Naive B cell (primary cell): ENCODE measurements around the gene ARHGAP6. TPM values are rescaled to one million over a fixed set of nuclear protein-coding genes. Genes with fewer than 3 reads are reported as not detected.

ENCODE experiments used
- ATAC-seq, 2 donors: fragments of 150-1000 bp; cut with Tn5 transposase; 2 replicates each; pipeline ENCODE4 v1.10.0; 2021; ENCODE audit warnings: low read depth in 2 of 2, mild to moderate bottlenecking in 2 of 2, moderate library complexity in 2 of 2
- DNase-seq: peaks from one replicate; pipeline ENCODE4 v3.0.0; 2022
- H3K27ac Mint-ChIP-seq, 6 donors: one replicate each; pipeline ENCODE4 v1.8.0; 2020 to 2022; ENCODE audit warnings: mild to moderate bottlenecking in 6 of 6, mixed read lengths in 6 of 6, moderate library complexity in 5 of 6, inconsistent platforms in 2 of 6
- H3K27me3 Mint-ChIP-seq, 3 donors: one replicate each; pipeline ENCODE4 v1.8.0; 2021 to 2022; ENCODE audit warnings: mixed read lengths in 3 of 3, mild to moderate bottlenecking in 1 of 3
- H3K36me3 Mint-ChIP-seq, 2 donors: one replicate each; pipeline ENCODE4 v1.8.0; 2020 to 2022; ENCODE audit warnings: mixed read lengths in 2 of 2, inconsistent platforms in 1 of 2, mild to moderate bottlenecking in 1 of 2
- H3K4me1 Mint-ChIP-seq, 3 donors: one replicate each; pipeline ENCODE4 v1.8.0; 2020 to 2022; ENCODE audit warnings: mixed read lengths in 3 of 3, inconsistent platforms in 1 of 3, mild to moderate bottlenecking in 1 of 3, moderate library complexity in 1 of 3
- H3K4me3 Mint-ChIP-seq, 8 donors: one replicate each; pipeline ENCODE4 v1.8.0; 2020 to 2022; ENCODE audit warnings: mild to moderate bottlenecking in 8 of 8, mixed read lengths in 8 of 8, moderate library complexity in 8 of 8, inconsistent platforms in 2 of 8
- H3K9me3 Mint-ChIP-seq, 7 donors: one replicate each; pipeline ENCODE4 v1.8.0; 2020 to 2022; ENCODE audit warnings: mixed read lengths in 7 of 7, mild to moderate bottlenecking in 5 of 7, inconsistent platforms in 2 of 7, moderate library complexity in 1 of 7
- polyA plus RNA-seq, 6 donors: library from polyadenylated mRNA; unstranded; fragments of 300-500 nt; fragmentation: Illumina TruSeq; gene quantifications; one replicate each; pipeline ENCODE4 v1.2.3, GENCODE V29; 2021; ENCODE audit warnings: low read depth in 6 of 6

Gene ARHGAP6
- polyA plus RNA-seq, 6 donors from 2014 or later = 0.05 to 0.12 (median 0.09) TPM; not detected in 2

- Mint-ChIP-seq H3K9me3 (peaks cover 0 to 1% (median 0%) of the 10 kb centered on the region in 7 donors), H3K4me3 (no peak overlapping the region), H3K27me3 (no peaks in the 10 kb centered on the region), H3K27ac (no peak overlapping the region), H3K36me3 (no peaks in the 10 kb centered on the region), H3K4me1 (peaks cover 4 to 22% (median 18%) of the 10 kb centered on the region in 3 donors)
- DNase-seq (no peak), ATAC-seq (no peak)
These were observed 557.3 kb downstream of the ARHGAP6 start for GRCh38 chrX:11108253-11108941.

- Mint-ChIP-seq H3K4me3 (no peak overlapping the region), H3K36me3 (no peaks in the 10 kb centered on the region), H3K9me3 (peaks cover 0 to 4% (median 0%) of the 10 kb centered on the region in 7 donors), H3K27me3 (no peaks in the 10 kb centered on the region), H3K4me1 (no peaks in the 10 kb centered on the region), H3K27ac (no peak overlapping the region)
- DNase-seq = no peak
- ATAC-seq = no peak
These were observed 560.6 kb downstream of the ARHGAP6 start for GRCh38 chrX:11105080-11105479.

- no peak for ATAC-seq
- H3K4me3 Mint-ChIP-seq = no peak overlapping the region
- no peak for DNase-seq
These were observed 562.0 kb downstream of the ARHGAP6 start for GRCh38 chrX:11103751-11104150.

GRCh38 chrX:11103006-11103405 lies 562.7 kb downstream of the ARHGAP6 start:
- Mint-ChIP-seq H3K9me3 (peaks cover 0 to 4% (median 0%) of the 10 kb centered on the region in 7 donors), H3K4me1 (no peaks in the 10 kb centered on the region), H3K4me3 (no peak overlapping the region), H3K36me3 (no peaks in the 10 kb centered on the region), H3K27ac (peak overlapping the region in 2 of 6 donors; percentile 21 to 29), H3K27me3 (no peaks in the 10 kb centered on the region)
- no peak for ATAC-seq
- DNase-seq = no peak

More at GRCh38 chrX:11103751-11104150, 562.0 kb downstream of the ARHGAP6 start:
- peaks cover 0 to 4% (median 0%) of the 10 kb centered on the region in 7 donors for H3K9me3 Mint-ChIP-seq
- no peaks in the 10 kb centered on the region for H3K27me3 Mint-ChIP-seq
- H3K4me1 Mint-ChIP-seq = no peaks in the 10 kb centered on the region
- no peaks in the 10 kb centered on the region for H3K36me3 Mint-ChIP-seq
- no peak overlapping the region for H3K27ac Mint-ChIP-seq

- no peaks in the 10 kb centered on the region for H3K4me1 Mint-ChIP-seq
- no peak for ATAC-seq
- DNase-seq = no peak
- no peak overlapping the region for H3K4me3 Mint-ChIP-seq
- H3K27ac Mint-ChIP-seq = no peak overlapping the region
- H3K9me3 Mint-ChIP-seq = peaks cover 0 to 4% (median 0%) of the 10 kb centered on the region in 7 donors
- H3K27me3 Mint-ChIP-seq = no peaks in the 10 kb centered on the region
- no peaks in the 10 kb centered on the region for H3K36me3 Mint-ChIP-seq
These were observed 565.3 kb downstream of the ARHGAP6 start for GRCh38 chrX:11100281-11101035.

- DNase-seq = no peak
- Mint-ChIP-seq H3K27me3 (no peaks in the 10 kb centered on the region), H3K9me3 (peaks cover 0 to 4% (median 0%) of the 10 kb centered on the region in 7 donors), H3K27ac (no peak overlapping the region), H3K36me3 (no peaks in the 10 kb centered on the region), H3K4me1 (no peaks in the 10 kb centered on the region), H3K4me3 (no peak overlapping the region)
- no peak for ATAC-seq
These were observed 566.3 kb downstream of the ARHGAP6 start for GRCh38 chrX:11099465-11099864.

- Mint-ChIP-seq H3K4me1 (no peaks in the 10 kb centered on the region), H3K4me3 (no peak overlapping the region), H3K27me3 (no peaks in the 10 kb centered on the region), H3K27ac (no peak overlapping the region), H3K9me3 (peaks cover 0 to 4% (median 0%) of the 10 kb centered on the region in 7 donors), H3K36me3 (no peaks in the 10 kb centered on the region)
- ATAC-seq = no peak
- DNase-seq = no peak
These were observed 567.8 kb downstream of the ARHGAP6 start for GRCh38 chrX:11097933-11098332.

- DNase-seq (no peak), ATAC-seq (no peak)
- Mint-ChIP-seq H3K27ac (no peak overlapping the region), H3K9me3 (peaks cover 5 to 43% (median 21%) of the 10 kb centered on the region in 7 donors), H3K27me3 (no peaks in the 10 kb centered on the region), H3K36me3 (peaks cover 18 to 19% of the 10 kb centered on the region in 2 donors), H3K4me3 (no peak overlapping the region), H3K4me1 (no peaks in the 10 kb centered on the region)
These were observed 575.9 kb downstream of the ARHGAP6 start for GRCh38 chrX:11089802-11090201.

Other genes starting within 250 kb of the ARHGAP6 start
- 10 to 100 TPM; 42.5 to 92.1 (median 79.3) TPM for gene MSL3, start 92.3 kb upstream of the ARHGAP6 start, polyA plus RNA-seq